MM.1S (cell line): ENCODE data around the gene NABP1.

Experiments used
- CTCF ChIP-seq: fragments of 300-600 bp; sonication (generic); IDR thresholded peaks from 2 replicates; pipeline ENCODE4 v1.5.1; 2016; ENCODE audit warnings: antibody characterized with exemption, low read length, mixed read lengths
- EZH2 ChIP-seq: fragments of 300-600 bp; sonication (generic); optimal IDR thresholded peaks from 2 replicates; pipeline ENCODE3; 2017; ENCODE audit warnings: low read depth, mild to moderate bottlenecking, antibody characterized with exemption, low read length, mixed read lengths
- EZH2phosphoT487 ChIP-seq: fragments of 300-600 bp; sonication (generic); IDR thresholded peaks from 2 replicates; pipeline ENCODE4 v1.6.1; 2018; ENCODE audit warnings: antibody characterized with exemption, low read length

DNA sequence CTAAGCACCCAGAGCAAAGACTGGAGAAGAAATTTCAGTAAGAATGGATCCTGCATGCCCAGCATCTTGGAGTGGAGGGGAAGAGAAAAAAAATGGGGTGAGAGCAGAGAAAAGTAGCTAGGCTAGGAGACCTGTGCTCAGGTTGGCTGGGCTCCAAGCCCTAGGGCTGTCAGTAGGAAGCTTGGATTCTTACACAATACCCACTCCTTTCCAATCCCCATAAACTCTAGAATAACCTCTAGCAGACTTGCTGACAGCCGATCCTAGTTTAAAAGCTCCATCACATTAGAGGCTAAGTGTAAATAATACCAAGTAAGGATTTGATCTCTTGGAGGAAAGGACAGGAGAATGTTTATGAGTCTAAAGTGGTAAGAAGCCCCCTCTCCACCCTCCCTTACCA, 46.2 kb upstream of the NABP1 start:
- TF ChIP-seq CTCF (no peak), EZH2phosphoT487 (no peak), EZH2 (no peak)
